GM03348 (cell line): ENCODE results near the gene PCDHB1.
"Not testable (repeated sequence)": the region's sequence is repeated elsewhere in the genome, so short reads cannot be mapped to it uniquely, and the experiment has no call there.

Source experiments
- DNase-seq: peaks from one replicate; pipeline ENCODE4 v3.0.0; 2012; ENCODE audit warnings: low spot score

Gene PCDHB1

DNA sequence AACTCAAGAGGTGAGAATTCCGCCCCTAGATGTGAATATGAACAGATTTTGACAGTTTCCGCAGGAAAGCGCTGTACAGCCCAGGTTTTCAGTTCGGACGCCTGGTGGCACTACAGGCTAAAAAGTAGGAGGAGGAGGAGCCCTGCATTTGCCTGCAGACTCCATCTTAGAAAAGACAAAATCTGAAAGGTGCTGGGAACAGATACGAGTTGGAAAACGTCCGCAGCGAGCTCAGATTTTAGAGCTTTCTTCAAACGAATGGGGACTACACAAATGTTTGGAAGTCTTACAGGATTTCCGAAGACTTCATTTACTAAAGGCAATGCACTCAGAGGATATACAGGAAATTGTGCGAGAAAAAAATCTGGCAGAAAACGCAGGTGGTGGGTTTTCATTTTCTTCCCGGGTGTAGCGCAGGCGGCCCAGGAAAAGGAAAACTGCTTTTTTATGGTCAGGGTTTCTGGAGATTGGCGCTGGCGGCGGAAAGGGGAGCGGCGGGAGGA lies 33.4 kb downstream of the PCDHB1 start:
- peak; percentile 83 for DNase-seq

DNA sequence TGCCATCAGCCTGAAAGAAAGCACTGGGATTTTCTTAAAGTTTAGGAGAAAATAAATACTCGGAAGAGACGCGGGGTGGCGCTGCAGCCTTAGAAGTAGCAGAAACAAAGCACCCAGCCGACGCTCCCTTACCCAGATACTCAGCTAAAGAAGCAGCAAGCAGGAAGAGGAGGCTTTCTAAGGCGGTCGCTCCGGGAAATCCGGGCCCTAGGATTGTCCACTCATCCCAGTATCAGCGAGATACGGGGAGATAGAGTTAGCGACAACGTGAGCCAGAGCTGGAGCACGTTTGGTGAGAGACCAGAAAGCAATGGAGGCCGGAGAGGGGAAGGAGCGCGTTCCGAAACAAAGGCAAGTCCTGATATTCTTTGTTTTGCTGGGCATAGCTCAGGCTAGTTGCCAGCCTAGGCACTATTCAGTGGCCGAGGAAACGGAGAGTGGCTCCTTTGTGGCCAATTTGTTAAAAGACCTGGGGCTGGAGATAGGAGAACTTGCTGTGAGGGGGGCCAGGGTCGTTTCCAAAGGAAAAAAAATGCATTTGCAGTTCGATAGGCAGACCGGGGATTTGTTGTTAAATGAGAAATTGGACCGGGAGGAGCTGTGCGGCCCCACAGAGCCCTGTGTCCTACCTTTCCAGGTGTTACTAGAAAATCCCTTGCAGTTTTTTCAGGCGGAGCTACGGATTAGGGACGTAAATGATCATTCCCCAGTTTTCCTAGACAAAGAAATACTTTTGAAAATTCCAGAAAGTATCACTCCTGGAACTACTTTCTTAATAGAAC lies 43.5 kb downstream of the PCDHB1 start, which contains the start of gene PCDHB2:
TSS of gene PCDHB2 (plus strand) at position 135 of the 782 bp plus-strand sequence. CDS start at position 311, 176 bp downstream.
- DNase-seq, result peak; percentile 75

DNA sequence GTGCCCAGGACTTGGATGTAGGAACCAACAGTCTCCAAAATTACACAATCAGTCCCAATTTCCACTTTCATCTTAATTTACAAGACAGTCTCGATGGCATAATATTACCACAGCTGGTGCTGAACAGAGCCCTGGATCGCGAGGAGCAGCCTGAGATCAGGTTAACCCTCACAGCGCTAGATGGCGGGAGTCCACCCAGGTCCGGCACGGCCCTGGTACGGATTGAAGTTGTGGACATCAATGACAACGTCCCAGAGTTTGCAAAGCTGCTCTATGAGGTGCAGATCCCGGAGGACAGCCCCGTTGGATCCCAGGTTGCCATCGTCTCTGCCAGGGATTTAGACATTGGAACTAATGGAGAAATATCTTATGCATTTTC lies 44.1 kb downstream of the PCDHB1 start:
- DNase-seq, result peak; percentile 17

DNA sequence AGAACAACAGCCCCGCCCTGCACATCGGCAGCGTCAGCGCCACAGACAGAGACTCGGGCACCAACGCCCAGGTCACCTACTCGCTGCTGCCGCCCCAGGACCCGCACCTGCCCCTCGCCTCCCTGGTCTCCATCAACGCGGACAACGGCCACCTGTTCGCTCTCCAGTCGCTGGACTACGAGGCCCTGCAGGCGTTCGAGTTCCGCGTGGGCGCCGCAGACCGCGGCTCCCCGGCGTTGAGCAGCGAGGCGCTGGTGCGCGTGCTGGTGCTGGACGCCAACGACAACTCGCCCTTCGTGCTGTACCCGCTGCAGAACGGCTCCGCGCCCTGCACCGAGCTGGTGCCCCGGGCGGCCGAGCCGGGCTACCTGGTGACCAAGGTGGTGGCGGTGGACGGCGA lies 45.0 kb downstream of the PCDHB1 start:
- not testable (repeated sequence) for DNase-seq

DNA sequence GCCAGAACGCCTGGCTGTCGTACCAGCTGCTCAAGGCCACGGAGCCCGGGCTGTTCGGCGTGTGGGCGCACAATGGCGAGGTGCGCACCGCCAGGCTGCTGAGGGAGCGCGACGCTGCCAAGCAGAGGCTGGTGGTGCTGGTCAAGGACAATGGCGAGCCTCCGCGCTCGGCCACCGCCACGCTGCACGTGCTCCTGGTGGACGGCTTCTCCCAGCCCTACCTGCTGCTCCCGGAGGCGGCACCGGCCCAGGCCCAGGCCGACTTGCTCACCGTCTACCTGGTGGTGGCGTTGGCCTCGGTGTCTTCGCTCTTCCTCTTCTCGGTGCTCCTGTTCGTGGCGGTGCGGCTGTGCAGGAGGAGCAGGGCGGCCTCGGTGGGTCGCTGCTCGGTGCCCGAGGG lies 45.4 kb downstream of the PCDHB1 start:
- not testable (repeated sequence) for DNase-seq

DNA sequence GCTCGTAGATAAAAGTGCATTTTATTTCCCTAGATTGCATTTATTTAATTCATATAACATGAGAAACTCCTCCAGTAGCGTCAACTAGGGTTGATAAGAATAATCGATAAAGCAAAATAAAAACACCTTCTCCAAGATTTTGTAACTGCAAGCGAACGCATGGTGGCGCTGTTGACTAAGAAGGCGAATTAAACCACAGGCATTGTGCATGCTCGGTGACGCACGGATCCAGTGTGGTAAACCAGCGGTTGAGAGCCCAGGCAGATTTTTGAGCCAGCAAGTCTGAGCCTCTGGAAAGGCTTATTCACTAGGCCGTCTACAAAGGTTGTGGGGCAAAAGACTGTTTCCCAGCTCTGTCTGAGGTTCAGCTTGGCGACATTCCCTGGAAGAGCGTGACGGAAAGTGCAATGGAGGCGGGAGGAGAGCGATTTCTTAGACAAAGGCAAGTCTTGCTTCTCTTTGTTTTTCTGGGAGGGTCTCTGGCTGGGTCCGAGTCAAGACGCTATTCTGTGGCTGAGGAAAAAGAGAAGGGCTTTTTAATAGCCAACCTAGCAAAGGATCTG lies 49.1 kb downstream of the PCDHB1 start, which contains the start of gene PCDHB3:
TSS of gene PCDHB3 (plus strand) at position 231 of the 563 bp plus-strand sequence. CDS start at position 408, 177 bp downstream.
- DNase-seq, result peak; percentile 54

DNA sequence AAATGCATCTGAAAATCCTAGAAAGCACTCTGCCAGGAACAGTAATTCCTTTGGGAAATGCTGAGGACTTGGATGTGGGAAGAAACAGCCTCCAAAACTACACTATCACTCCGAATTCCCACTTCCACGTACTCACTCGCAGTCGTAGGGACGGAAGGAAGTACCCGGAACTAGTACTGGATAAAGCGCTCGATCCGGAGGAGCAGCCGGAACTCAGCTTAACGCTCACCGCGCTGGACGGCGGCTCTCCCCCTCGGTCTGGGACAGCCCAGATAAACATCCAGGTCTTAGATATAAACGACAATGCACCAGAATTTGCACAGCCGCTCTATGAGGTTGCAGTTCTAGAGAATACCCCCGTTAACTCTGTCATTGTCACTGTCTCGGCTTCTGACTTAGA lies 49.9 kb downstream of the PCDHB1 start:
- no peak for DNase-seq

DNA sequence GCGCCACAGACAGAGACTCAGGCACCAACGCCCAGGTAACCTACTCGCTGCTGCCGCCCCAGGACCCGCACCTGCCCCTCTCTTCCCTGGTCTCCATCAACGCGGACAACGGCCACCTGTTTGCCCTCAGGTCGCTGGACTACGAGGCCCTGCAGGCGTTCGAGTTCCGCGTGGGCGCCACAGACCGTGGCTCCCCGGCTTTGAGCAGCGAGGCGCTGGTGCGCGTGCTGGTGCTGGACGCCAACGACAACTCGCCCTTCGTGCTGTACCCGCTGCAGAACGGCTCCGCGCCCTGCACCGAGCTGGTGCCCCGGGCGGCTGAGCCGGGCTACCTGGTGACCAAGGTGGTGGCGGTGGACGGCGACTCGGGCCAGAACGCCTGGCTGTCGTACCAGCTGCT lies 50.9 kb downstream of the PCDHB1 start:
- DNase-seq, result not testable (repeated sequence)

DNA sequence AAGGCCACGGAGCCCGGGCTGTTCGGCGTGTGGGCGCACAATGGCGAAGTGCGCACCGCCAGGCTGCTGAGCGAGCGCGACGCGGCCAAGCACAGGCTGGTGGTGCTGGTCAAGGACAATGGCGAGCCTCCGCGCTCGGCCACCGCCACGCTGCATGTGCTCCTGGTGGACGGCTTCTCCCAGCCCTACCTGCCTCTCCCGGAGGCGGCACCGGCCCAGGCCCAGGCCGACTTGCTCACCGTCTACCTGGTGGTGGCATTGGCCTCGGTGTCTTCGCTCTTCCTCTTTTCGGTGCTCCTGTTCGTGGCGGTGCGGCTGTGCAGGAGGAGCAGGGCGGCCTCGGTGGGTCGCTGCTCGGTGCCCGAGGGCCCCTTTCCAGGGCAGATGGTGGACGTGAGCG lies 51.3 kb downstream of the PCDHB1 start:
- DNase-seq, result not testable (repeated sequence)

DNA sequence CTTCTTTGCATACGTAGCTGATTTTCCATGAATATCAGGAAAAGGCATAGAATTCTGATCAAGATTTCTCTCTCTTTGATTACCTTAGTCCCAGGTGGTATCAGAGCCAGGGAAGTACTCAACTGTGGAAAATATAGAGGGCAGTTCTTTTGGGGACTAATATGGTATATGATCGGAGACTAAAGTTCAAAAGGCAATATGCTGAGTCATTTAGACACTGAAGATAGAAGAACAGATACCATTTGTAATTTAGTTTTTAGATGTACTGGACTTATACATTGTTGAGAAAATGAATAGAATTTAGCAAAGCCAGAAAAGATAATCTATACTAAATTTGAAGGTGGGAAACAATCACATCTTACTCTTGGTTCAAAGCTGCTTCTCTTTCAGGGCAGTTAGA lies 54.2 kb downstream of the PCDHB1 start:
- DNase-seq, result no peak
